Astrocyte of the spinal cord (primary cell): ENCODE data around the gene GARS1.
"Not testable (repeated sequence)": the region's sequence is repeated elsewhere in the genome, so short reads cannot be mapped to it uniquely, and the experiment has no call there.

ENCODE experiments used
- DNase-seq: peaks from one replicate; pipeline ENCODE4 v3.0.0; 2011; ENCODE audit warnings: low read depth, low spot score
- H3K4me3 ChIP-seq: 2 replicates; pipeline ENCODE4 v1.5.1; 2011; ENCODE audit warnings: low read depth, mild to moderate bottlenecking, low read length, moderate library complexity
- CTCF ChIP-seq: IDR thresholded peaks from 2 replicates; pipeline ENCODE4 v1.5.1; 2012; ENCODE audit warnings: low read depth, mild to moderate bottlenecking, low read length, inconsistent platforms
- in situ Hi-C: cut with HindIII; loops from 2 replicates; pipeline ENCODE4 v1.10.0; 2017; ENCODE audit warnings: low sequenced_read_pairs

Gene GARS1

GRCh38 chr7:30634193-30634626, 39.5 kb downstream of the GARS1 start:
- in situ Hi-C loops: no loop called here
- DNase-seq: no peak

GRCh38 chr7:30634634-30635201, 40.0 kb downstream of the GARS1 start:
- in situ Hi-C loops: no loop called here
- no peak for DNase-seq
- no peak for TF ChIP-seq CTCF
- H3K4me3 ChIP-seq: no peak overlapping the region

More at GRCh38 chr7:30634193-30634626, 39.5 kb downstream of the GARS1 start:
- TF ChIP-seq CTCF: no peak
- no peak overlapping the region for H3K4me3 ChIP-seq

GRCh38 chr7:30635798-30636197, 41.1 kb downstream of the GARS1 start:
- no peak overlapping the region for H3K4me3 ChIP-seq
- no peak for DNase-seq
- TF ChIP-seq CTCF: no peak
- in situ Hi-C loops: no loop called here

GRCh38 chr7:30642322-30642721, 47.6 kb downstream of the GARS1 start:
- H3K4me3 ChIP-seq, DNase-seq, in situ Hi-C loops: not testable (repeated sequence)

- no peak overlapping the region for H3K4me3 ChIP-seq
- in situ Hi-C loops: no loop called here
- TF ChIP-seq CTCF: no peak
- DNase-seq: no peak
Observed at GRCh38 chr7:30642789-30643188, 48.1 kb downstream of the GARS1 start.

GRCh38 chr7:30644286-30644955, 49.7 kb downstream of the GARS1 start:
- in situ Hi-C loops: no loop called here
- TF ChIP-seq CTCF: no peak
- H3K4me3 ChIP-seq: no peak overlapping the region
- no peak for DNase-seq

- H3K4me3 ChIP-seq: no peak overlapping the region
- no peak for TF ChIP-seq CTCF
- in situ Hi-C loops: no loop called here
- no peak for DNase-seq
Observed at GRCh38 chr7:30645661-30646060, 51.0 kb downstream of the GARS1 start.
